SU-DHL-6 (cell line): Measurements from ENCODE around the gene LRRC3B.

ENCODE experiments used
- H2AFZ ChIP-seq: fragments of 200-600 bp; sonication (generic); 2 replicates; pipeline ENCODE4 v1.6.1; 2014; ENCODE audit warnings: low read depth, mild to moderate bottlenecking, moderate library complexity, mixed read lengths, antibody characterized with exemption, low read length; ENCODE audit not compliant: severe bottlenecking
- H3F3A ChIP-seq: fragments of 200-600 bp; shearing (Covaris generic); 2 replicates; pipeline ENCODE4 v1.6.0; 2016; ENCODE audit warnings: antibody characterized with exemption, mild to moderate bottlenecking; ENCODE audit not compliant: insufficient read depth
- H3K27ac ChIP-seq: fragments of 200-600 bp; sonication (generic); 2 replicates; pipeline ENCODE4 v1.5.1; 2016; ENCODE audit warnings: low read depth, mild to moderate bottlenecking, low read length, moderate library complexity, mixed read lengths
- H3K27me3 ChIP-seq: fragments of 200-600 bp; sonication (generic), shearing (Covaris generic); 2 replicates; pipeline ENCODE4 v1.6.0; 2014; ENCODE audit warnings: mild to moderate bottlenecking, low read length
- H3K36me3 ChIP-seq: fragments of 200-600 bp; sonication (generic); 2 replicates; pipeline ENCODE4 v1.6.1; 2014; ENCODE audit warnings: mild to moderate bottlenecking, low read length, mixed read lengths
- H3K4me2 ChIP-seq: fragments of 300-600, 200-600 bp; shearing (Covaris generic), sonication (generic); 2 replicates; pipeline ENCODE4 v1.6.0; 2014; ENCODE audit warnings: low read length, low read depth, mild to moderate bottlenecking; ENCODE audit not compliant: poor library complexity, severe bottlenecking
- H3K4me3 ChIP-seq: fragments of 200-600 bp; sonication (generic); 2 replicates; pipeline ENCODE4 v1.5.1; 2014; ENCODE audit warnings: antibody characterized with exemption, low read length, mild to moderate bottlenecking, mixed read lengths; ENCODE audit not compliant: insufficient read depth, poor library complexity, severe bottlenecking
- H3K79me2 ChIP-seq: fragments of 200-600 bp; sonication (generic); 2 replicates; pipeline ENCODE4 v1.6.1; 2014; ENCODE audit warnings: mild to moderate bottlenecking, low read length, moderate library complexity; ENCODE audit not compliant: insufficient read depth
- H3K9ac ChIP-seq: fragments of 200-600 bp; sonication (generic); 2 replicates; pipeline ENCODE4 v1.7.0; 2014; ENCODE audit warnings: mild to moderate bottlenecking, low read length
- H3K9me2 ChIP-seq: fragments of 200-600 bp; sonication (generic); replicated peaks from 2 replicates; pipeline ENCODE4 v1.6.1; 2014; ENCODE audit warnings: low read length; ENCODE audit not compliant: insufficient read depth
- H3K9me3 ChIP-seq: fragments of 200-600 bp; sonication (generic); 2 replicates; pipeline ENCODE4 v1.6.1; 2014; ENCODE audit warnings: low read length, mixed read lengths; ENCODE audit not compliant: insufficient read depth
- H4K20me1 ChIP-seq: fragments of 200-600 bp; sonication (generic); 2 replicates; pipeline ENCODE4 v1.6.1; 2014; ENCODE audit warnings: low read depth, mild to moderate bottlenecking, antibody characterized with exemption, low read length, moderate library complexity, mixed read lengths
- CTCF ChIP-seq: fragments of 200-600 bp; sonication (generic); IDR thresholded peaks from one replicate; pipeline ENCODE4 v1.5.1; 2017; ENCODE audit warnings: antibody characterized with exemption, mild to moderate bottlenecking, low read length, moderate library complexity; ENCODE audit not compliant: insufficient read depth, poor library complexity, severe bottlenecking
- EZH2phosphoT487 ChIP-seq: fragments of 200-600 bp; sonication (generic), shearing (Covaris generic); conservative IDR thresholded peaks from 2 replicates; pipeline ENCODE4 v1.6.1; 2018; ENCODE audit warnings: mild to moderate bottlenecking, antibody characterized with exemption, low read length, moderate library complexity, mixed read lengths

Gene LRRC3B

GRCh38 chr3:26588931-26589330, 33.6 kb upstream of the LRRC3B start:
- H3K4me2 ChIP-seq: no peak overlapping the region
- no peaks in the 10 kb centered on the region for H3F3A ChIP-seq
- H3K9me3 ChIP-seq: no peaks in the 10 kb centered on the region
- no peak overlapping the region for H3K9ac ChIP-seq
- H4K20me1 ChIP-seq: no peaks in the 10 kb centered on the region
- no peaks in the 10 kb centered on the region for H3K27me3 ChIP-seq
- no peak overlapping the region for H3K4me3 ChIP-seq
- no peak for TF ChIP-seq CTCF
- no peak for TF ChIP-seq EZH2phosphoT487
- H3K36me3 ChIP-seq: no peaks in the 10 kb centered on the region
- H3K79me2 ChIP-seq: no peaks in the 10 kb centered on the region
- no peak overlapping the region for H3K27ac ChIP-seq
- no peak overlapping the region for H2AFZ ChIP-seq
- H3K9me2 ChIP-seq: no peaks in the 10 kb centered on the region

- TF ChIP-seq CTCF: no peak
- TF ChIP-seq EZH2phosphoT487: no peak
Measured at GRCh38 chr3:26589678-26590077, 32.9 kb upstream of the LRRC3B start.

GRCh38 chr3:26590919-26591484, 31.6 kb upstream of the LRRC3B start:
- Histone ChIP-seq H3K27me3 (no peaks in the 10 kb centered on the region), H3K9ac (no peak overlapping the region), H3K9me3 (no peaks in the 10 kb centered on the region), H3K79me2 (no peaks in the 10 kb centered on the region), H2AFZ (no peak overlapping the region), H4K20me1 (no peaks in the 10 kb centered on the region), H3K4me2 (no peak overlapping the region), H3F3A (no peaks in the 10 kb centered on the region), H3K36me3 (no peaks in the 10 kb centered on the region), H3K9me2 (no peaks in the 10 kb centered on the region), H3K27ac (no peak overlapping the region), H3K4me3 (no peak overlapping the region)
- TF ChIP-seq EZH2phosphoT487 (no peak), CTCF (no peak)

More at GRCh38 chr3:26589678-26590077, 32.9 kb upstream of the LRRC3B start:
- H3K9me3 ChIP-seq: no peaks in the 10 kb centered on the region
- no peaks in the 10 kb centered on the region for H4K20me1 ChIP-seq
- H3K9ac ChIP-seq: no peak overlapping the region
- H3K9me2 ChIP-seq: no peaks in the 10 kb centered on the region
- no peaks in the 10 kb centered on the region for H3K27me3 ChIP-seq
- H3K4me3 ChIP-seq: no peak overlapping the region
- no peak overlapping the region for H3K27ac ChIP-seq
- H3K36me3 ChIP-seq: no peaks in the 10 kb centered on the region
- no peaks in the 10 kb centered on the region for H3F3A ChIP-seq
- H3K79me2 ChIP-seq: no peaks in the 10 kb centered on the region
- no peak overlapping the region for H3K4me2 ChIP-seq
- no peak overlapping the region for H2AFZ ChIP-seq

- Histone ChIP-seq H3K9ac (no peak overlapping the region), H3K79me2 (no peaks in the 10 kb centered on the region), H3F3A (no peaks in the 10 kb centered on the region), H4K20me1 (no peaks in the 10 kb centered on the region), H2AFZ (no peak overlapping the region), H3K27ac (no peak overlapping the region), H3K9me2 (no peaks in the 10 kb centered on the region), H3K9me3 (no peaks in the 10 kb centered on the region), H3K27me3 (no peaks in the 10 kb centered on the region), H3K36me3 (no peaks in the 10 kb centered on the region), H3K4me3 (no peak overlapping the region), H3K4me2 (no peak overlapping the region)
- TF ChIP-seq CTCF: no peak
- no peak for TF ChIP-seq EZH2phosphoT487
Measured at GRCh38 chr3:26591926-26592325, 30.6 kb upstream of the LRRC3B start.
